SW480 (cell line): Measurements from ENCODE around the gene DPY19L2.
"Not testable (repeated sequence)": the region's sequence is repeated elsewhere in the genome, so short reads cannot be mapped to it uniquely, and the experiment has no call there.

Source experiments
- DNase-seq: peaks from one replicate; pipeline ENCODE4 v3.0.0-alpha.2; 2016; ENCODE audit warnings: low spot score

Gene DPY19L2

GRCh38 chr12:63668028-63668799 lies at the start of gene DPY19L2:
Gene DPY19L2, minus strand, starts transcription at chr12:63668493. Its CDS starts 100 bp downstream, at chr12:63668393.
- no peak for DNase-seq

GRCh38 chr12:63716891-63717290 lies 48.6 kb upstream of the DPY19L2 start:
- not testable (repeated sequence) for DNase-seq

GRCh38 chr12:63715107-63715625 lies 46.9 kb upstream of the DPY19L2 start:
- DNase-seq, result not testable (repeated sequence)

GRCh38 chr12:63714409-63714808 lies 46.1 kb upstream of the DPY19L2 start:
- not testable (repeated sequence) for DNase-seq

- not testable (repeated sequence) for DNase-seq
These were observed 45.4 kb upstream of the DPY19L2 start for GRCh38 chr12:63713681-63714075.

- not testable (repeated sequence) for DNase-seq
These were observed 44.8 kb upstream of the DPY19L2 start for GRCh38 chr12:63712979-63713680.

GRCh38 chr12:63712376-63712974 lies 44.2 kb upstream of the DPY19L2 start:
- DNase-seq, result not testable (repeated sequence)

GRCh38 chr12:63711339-63711738 lies 43.0 kb upstream of the DPY19L2 start:
- DNase-seq, result not testable (repeated sequence)

- DNase-seq, result no peak
These were observed 38.0 kb upstream of the DPY19L2 start for GRCh38 chr12:63706336-63706735.

GRCh38 chr12:63699678-63700382 lies 31.5 kb upstream of the DPY19L2 start:
- not testable (repeated sequence) for DNase-seq

- not testable (repeated sequence) for DNase-seq
These were observed 30.7 kb upstream of the DPY19L2 start for GRCh38 chr12:63699011-63699410.

GRCh38 chr12:63690837-63691236 lies 22.5 kb upstream of the DPY19L2 start:
- not testable (repeated sequence) for DNase-seq

- not testable (repeated sequence) for DNase-seq
These were observed 20.8 kb upstream of the DPY19L2 start for GRCh38 chr12:63689141-63689540.

GRCh38 chr12:63686623-63687022 lies 18.3 kb upstream of the DPY19L2 start:
- not testable (repeated sequence) for DNase-seq

- not testable (repeated sequence) for DNase-seq
These were observed 17.5 kb upstream of the DPY19L2 start for GRCh38 chr12:63685789-63686188.

GRCh38 chr12:63682617-63683016 lies 14.3 kb upstream of the DPY19L2 start:
- not testable (repeated sequence) for DNase-seq

GRCh38 chr12:63680758-63681157 lies 12.5 kb upstream of the DPY19L2 start:
- not testable (repeated sequence) for DNase-seq

- DNase-seq, result not testable (repeated sequence)
These were observed 4.3 kb upstream of the DPY19L2 start for GRCh38 chr12:63672550-63672949.

- not testable (repeated sequence) for DNase-seq
These were observed 1.6 kb upstream of the DPY19L2 start for GRCh38 chr12:63669936-63670335.

GRCh38 chr12:63669427-63669826 lies 1.1 kb upstream of the DPY19L2 start:
- not testable (repeated sequence) for DNase-seq

GRCh38 chr12:63668800-63669365 lies 590 bp upstream of the DPY19L2 start:
- DNase-seq, result not testable (repeated sequence)
